Breast epithelium (tissue), 3 donors: ENCODE measurements around the gene FLT3LG.

Experiments
- CTCF ChIP-seq, 3 donors: fragments of 450-650 bp; IDR thresholded peaks; one replicate each; pipeline ENCODE4 v1.5.1; 2016 to 2017; ENCODE audit warnings: antibody characterized with exemption in 3 of 3, mild to moderate bottlenecking in 3 of 3, moderate library complexity in 3 of 3
- POLR2A ChIP-seq: fragments of 450-650 bp; IDR thresholded peaks from one replicate; pipeline ENCODE4 v1.6.1; 2016; ENCODE audit warnings: antibody characterized with exemption, mild to moderate bottlenecking, moderate library complexity
- POLR2AphosphoS5 ChIP-seq, 3 donors: sonication (generic); formaldehyde crosslinking; IDR thresholded peaks; one replicate each; pipeline ENCODE4 v1.6.1; 2017; ENCODE audit warnings: antibody characterized with exemption in 3 of 3

- no peak for TF ChIP-seq POLR2A
- TF ChIP-seq CTCF (IDR thresholded peaks at IDR 0.05): no peak
- TF ChIP-seq POLR2AphosphoS5 (IDR thresholded peaks at IDR 0.05): no peak
Observed at GRCh38 chr19:49534632-49535385, 60.8 kb downstream of the FLT3LG start.
